Progenitor cell of endocrine pancreas (in vitro differentiated cells): ENCODE measurements around the gene LPCAT2. TPM values are rescaled to one million over a fixed set of nuclear protein-coding genes. Genes with fewer than 3 reads are reported as not detected.

ENCODE experiments used
- DNase-seq: peaks from one replicate; pipeline ENCODE4 v3.0.0; 2021; ENCODE audit warnings: low spot score; ENCODE audit not compliant: unreplicated experiment
- H3K27ac Mint-ChIP-seq: 2 replicates; pipeline ENCODE4 v1.8.0; 2021; ENCODE audit warnings: mild to moderate bottlenecking, moderate library complexity, mixed read lengths
- H3K27me3 Mint-ChIP-seq: 2 replicates; pipeline ENCODE4 v1.8.0; 2021; ENCODE audit warnings: mixed read lengths
- H3K36me3 Mint-ChIP-seq: 2 replicates; pipeline ENCODE4 v1.8.0; 2022; ENCODE audit warnings: mixed read lengths; ENCODE audit not compliant: insufficient read depth
- H3K4me1 Mint-ChIP-seq: 2 replicates; pipeline ENCODE4 v1.8.0; 2021; ENCODE audit warnings: low read depth, mixed read lengths
- H3K4me3 Mint-ChIP-seq: 2 replicates; pipeline ENCODE4 v1.8.0; 2021; ENCODE audit warnings: low read depth, mild to moderate bottlenecking, moderate library complexity, mixed read lengths
- H3K9me3 Mint-ChIP-seq: 2 replicates; pipeline ENCODE4 v1.8.0; 2021; ENCODE audit warnings: low read depth, mixed read lengths
- CTCF ChIP-seq: fragments of 200-600 bp; sonication (generic); IDR thresholded peaks from one replicate; pipeline ENCODE4 v1.5.0; 2021; ENCODE audit warnings: antibody characterized with exemption, mild to moderate bottlenecking; ENCODE audit not compliant: unreplicated experiment
- total RNA-seq: library from RNA; stranded (reverse); gene quantifications from 2 replicates; pipeline ENCODE4 v1.2.1, GENCODE V29; 2021

Gene LPCAT2
- total RNA-seq, 1 donor from 2014 or later = 3.2 TPM

- no peak overlapping the region for H3K27ac Mint-ChIP-seq
- no peaks in the 10 kb centered on the region for H3K9me3 Mint-ChIP-seq
- DNase-seq = no peak
- H3K27me3 Mint-ChIP-seq = no peaks in the 10 kb centered on the region
- no peaks in the 10 kb centered on the region for H3K4me1 Mint-ChIP-seq
- TF ChIP-seq CTCF = no peak
- no peak overlapping the region for H3K4me3 Mint-ChIP-seq
- no peaks in the 10 kb centered on the region for H3K36me3 Mint-ChIP-seq
These were observed 30.6 kb downstream of the LPCAT2 start for GRCh38 chr16:55539488-55539887.

GRCh38 chr16:55540221-55540620 lies 31.3 kb downstream of the LPCAT2 start:
- Mint-ChIP-seq H3K27me3 (no peaks in the 10 kb centered on the region), H3K9me3 (no peaks in the 10 kb centered on the region)

GRCh38 chr16:55542459-55543082 lies 33.7 kb downstream of the LPCAT2 start:
- Mint-ChIP-seq H3K27ac (no peak overlapping the region), H3K36me3 (no peaks in the 10 kb centered on the region), H3K4me3 (no peak overlapping the region), H3K9me3 (no peaks in the 10 kb centered on the region), H3K4me1 (no peaks in the 10 kb centered on the region), H3K27me3 (no peaks in the 10 kb centered on the region)
- no peak for TF ChIP-seq CTCF
- no peak for DNase-seq

More at GRCh38 chr16:55540221-55540620, 31.3 kb downstream of the LPCAT2 start:
- Mint-ChIP-seq H3K27ac (no peak overlapping the region), H3K4me3 (no peak overlapping the region), H3K4me1 (no peaks in the 10 kb centered on the region), H3K36me3 (no peaks in the 10 kb centered on the region)
- no peak for DNase-seq
- no peak for TF ChIP-seq CTCF

GRCh38 chr16:55543472-55543871 lies 34.6 kb downstream of the LPCAT2 start:
- TF ChIP-seq CTCF = peak; percentile 41
- H3K27me3 Mint-ChIP-seq = no peaks in the 10 kb centered on the region
- DNase-seq = no peak

GRCh38 chr16:55552621-55553020 lies 43.7 kb downstream of the LPCAT2 start:
- H3K9me3 Mint-ChIP-seq = peaks cover 5% of the 10 kb centered on the region
- peaks cover 6% of the 10 kb centered on the region for H3K36me3 Mint-ChIP-seq
- DNase-seq = no peak
- no peak overlapping the region for H3K27ac Mint-ChIP-seq
- peaks cover 1% of the 10 kb centered on the region for H3K4me1 Mint-ChIP-seq
- H3K27me3 Mint-ChIP-seq = no peaks in the 10 kb centered on the region
- no peak for TF ChIP-seq CTCF
- H3K4me3 Mint-ChIP-seq = no peak overlapping the region

More at GRCh38 chr16:55543472-55543871, 34.6 kb downstream of the LPCAT2 start:
- Mint-ChIP-seq H3K4me1 (no peaks in the 10 kb centered on the region), H3K4me3 (no peak overlapping the region), H3K27ac (no peak overlapping the region), H3K9me3 (no peaks in the 10 kb centered on the region), H3K36me3 (no peaks in the 10 kb centered on the region)
